ENCODE results near the gene ADAMTS17.

The ADAMTS17 gene

DNA sequence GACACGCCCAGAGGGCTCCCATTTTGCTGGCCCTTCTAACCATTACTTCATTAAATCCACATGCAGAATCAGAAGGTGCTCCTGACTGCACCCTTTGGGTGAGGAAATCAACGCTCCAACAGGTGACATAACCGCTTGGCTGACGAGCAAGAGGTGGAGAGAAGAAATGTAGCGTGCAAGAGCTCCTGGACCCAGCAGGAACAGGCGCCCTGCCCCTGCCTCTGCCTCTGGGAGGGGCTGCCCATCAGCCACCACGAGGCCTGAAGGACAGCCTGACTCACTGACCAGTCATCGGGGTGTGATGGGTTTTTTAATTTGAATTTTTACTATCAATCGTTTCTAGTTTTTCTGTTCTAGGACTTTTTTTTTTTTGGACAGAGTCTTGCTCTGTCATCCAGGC lies 218.2 kb downstream of the ADAMTS17 start:
- no peak for DNase-seq

DNA sequence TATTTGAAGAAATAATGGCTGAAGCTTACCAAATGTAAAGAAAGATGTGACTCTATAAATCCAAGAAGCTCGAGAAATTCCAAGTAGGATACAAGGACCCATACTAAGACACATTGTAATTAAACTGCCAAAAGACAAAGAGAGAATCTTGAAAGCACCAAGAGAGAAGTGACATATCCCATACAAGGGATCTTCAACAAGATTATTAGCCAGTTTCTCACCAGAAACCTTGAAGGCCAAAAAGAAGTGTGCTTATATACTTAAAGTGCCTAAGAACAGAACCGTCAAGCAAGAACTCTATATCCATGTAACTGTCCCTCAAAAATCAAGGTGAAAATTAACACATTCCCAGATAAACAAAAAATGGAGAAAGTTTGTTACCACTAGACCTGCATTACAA lies 220.5 kb downstream of the ADAMTS17 start:
- no peak for DNase-seq

DNA sequence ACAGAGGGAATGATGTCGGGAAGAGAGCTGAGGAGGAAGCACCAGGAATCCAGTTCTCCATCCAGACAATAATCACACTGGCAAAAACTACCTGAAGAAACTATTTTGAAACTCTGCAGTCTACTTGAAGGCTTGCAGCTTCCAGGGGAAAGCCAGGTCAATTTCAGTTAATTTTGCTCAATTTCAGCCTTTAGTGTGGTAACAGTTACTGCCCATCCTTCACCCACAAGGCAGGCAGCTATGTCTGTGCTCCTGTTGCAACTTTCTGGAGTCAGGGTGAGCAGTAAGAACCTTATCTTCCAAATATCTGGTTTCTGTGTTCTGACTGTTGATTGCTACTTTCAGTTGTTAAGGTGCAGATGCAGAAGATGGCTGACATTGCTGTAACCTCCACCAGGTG lies 221.7 kb downstream of the ADAMTS17 start:
- DNase-seq = no peak

DNA sequence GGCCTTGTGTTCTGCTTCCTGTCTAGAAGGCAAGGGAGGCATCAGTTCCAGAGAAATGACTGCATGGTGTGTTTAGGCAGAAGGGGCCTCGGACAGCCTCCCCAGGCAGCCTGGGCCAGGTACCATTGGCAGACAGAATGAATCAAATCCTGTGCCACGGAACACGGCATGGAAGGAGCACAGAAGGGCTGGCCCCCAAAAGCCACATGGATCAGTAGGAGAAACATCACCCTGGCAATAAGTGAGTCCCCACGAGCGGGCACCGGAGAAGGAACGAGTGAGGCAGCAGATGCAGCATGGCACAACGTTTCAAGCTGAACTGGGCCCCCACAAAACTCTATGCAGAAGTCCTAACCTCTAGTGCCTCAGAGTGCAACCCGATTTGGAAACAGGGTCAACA lies 223.2 kb downstream of the ADAMTS17 start:
- no peak for DNase-seq

DNA sequence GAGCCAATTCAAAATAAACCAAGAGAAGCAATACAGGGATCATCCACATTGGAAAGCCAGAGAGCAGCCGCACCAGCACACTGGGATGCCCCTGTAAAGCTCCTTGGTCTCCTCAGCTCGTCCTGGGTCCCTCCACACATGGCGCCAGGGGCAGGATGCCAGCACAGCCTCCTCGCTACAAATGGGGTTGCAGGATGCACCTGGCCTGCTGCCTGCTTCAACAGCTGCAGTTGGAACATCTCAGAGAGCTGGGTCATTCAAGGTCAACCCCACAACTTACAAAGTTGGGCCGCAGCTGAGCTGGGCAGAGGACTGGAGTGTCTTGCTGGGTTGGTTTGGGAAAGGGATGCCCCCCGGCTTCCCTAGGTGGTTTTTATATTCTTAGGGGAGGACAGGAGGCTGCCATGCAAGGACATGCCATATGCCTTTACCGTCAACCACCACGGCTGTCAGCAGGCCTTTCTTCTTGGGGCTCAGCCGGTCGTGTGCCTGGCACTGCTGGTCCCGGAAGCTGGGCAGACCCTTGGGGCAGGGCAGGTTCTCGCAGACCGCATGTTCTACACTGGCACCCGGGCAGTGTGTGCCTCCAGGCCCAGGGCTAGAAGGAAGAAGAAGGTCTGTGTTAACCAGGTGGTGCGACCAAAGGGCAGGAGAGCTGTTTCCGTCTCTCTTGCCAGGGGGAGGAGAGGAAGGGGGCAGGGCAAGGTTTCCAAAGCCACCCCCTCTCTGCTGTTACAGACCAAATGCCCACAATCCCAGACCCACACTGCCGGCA lies 225.2 kb downstream of the ADAMTS17 start:
- DNase-seq = no peak

DNA sequence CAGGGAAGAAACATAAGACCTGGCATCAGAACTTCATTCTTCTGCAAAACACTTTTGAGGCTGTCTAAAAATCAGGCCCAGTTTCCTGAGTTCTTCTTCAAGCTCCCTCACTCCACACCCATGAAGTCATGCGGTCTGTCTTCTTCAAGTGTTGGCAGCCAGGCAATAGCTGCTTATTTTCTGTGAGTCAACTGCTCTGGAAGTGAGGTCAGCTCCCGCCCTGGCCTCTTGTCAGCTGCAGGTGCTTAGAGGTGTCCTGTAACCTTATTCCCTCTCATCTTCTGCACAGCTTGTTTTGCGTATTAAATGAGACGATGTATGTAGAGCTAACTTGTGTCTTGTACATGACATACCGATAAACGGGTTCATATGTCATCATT lies 226.1 kb downstream of the ADAMTS17 start:
- DNase-seq = no peak

DNA sequence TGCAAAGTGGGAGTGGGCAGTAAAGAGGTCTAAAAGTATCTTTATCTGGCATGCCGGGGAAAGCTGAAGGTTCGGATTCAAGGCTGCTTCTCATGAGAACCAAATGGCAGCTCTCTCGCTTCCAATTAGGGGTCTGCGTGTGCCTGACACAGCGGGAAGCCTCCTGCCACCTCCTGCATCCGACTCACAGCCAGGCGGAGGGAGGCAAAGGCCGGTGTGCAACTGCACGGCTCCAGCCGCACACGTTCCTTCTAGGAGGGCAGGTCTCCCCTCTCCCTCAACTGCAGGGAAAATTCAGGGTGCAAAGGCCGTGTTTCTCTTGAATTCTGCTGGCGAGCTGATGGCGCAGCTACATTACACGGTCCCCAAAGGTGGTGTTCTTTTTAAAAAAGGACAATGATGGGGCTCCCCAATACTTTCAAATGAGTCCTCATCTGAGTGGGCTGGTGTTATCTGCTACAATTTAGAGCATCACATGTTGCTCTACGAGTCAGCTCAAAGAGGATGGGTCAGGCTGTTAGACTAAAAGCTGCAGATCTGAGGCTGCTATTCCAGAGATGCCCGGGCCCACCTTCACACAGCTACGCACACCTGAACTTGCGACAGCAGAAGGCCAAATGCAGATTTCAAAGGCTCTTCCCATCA lies 226.6 kb downstream of the ADAMTS17 start:
- no peak for DNase-seq

DNA sequence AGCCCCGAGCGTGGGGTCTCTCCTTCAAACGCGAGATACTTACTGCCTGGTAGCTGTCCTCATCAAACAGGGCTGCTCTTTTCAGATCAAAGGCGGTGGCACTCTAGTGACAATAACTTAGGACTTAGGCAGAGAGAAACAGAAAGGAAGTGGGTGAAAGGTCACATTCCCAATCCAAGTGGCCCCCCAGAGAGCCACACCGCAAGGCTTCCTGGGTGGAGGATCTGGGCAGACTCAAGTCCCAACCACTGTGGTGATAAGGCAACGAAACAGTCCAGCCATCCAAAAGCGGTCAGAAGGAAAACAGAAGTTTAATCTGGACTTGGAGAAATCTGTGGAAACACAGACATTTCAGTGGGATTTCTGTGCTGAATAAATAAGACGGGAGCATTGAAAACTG lies 227.2 kb downstream of the ADAMTS17 start:
- no peak for DNase-seq

DNA sequence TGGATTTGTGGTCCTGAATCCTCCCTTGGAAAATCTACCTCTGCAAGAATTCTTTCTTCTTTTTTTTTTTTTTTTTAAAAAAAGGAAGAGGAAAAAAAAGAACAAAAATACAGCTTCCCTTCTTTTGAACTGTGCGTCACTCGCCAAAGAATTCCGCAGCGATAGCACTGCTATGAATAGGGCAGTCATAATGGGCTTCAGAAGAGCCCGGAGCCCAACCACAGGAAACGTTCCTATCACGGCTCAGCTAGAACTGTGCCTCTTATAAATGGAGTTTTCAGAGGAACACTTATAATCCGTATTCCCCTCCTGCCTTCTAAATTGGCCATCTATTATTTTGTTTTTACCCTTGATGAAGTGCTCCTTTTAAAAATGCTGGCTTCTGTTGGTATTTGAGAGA lies 227.7 kb downstream of the ADAMTS17 start:
- no peak for DNase-seq

DNA sequence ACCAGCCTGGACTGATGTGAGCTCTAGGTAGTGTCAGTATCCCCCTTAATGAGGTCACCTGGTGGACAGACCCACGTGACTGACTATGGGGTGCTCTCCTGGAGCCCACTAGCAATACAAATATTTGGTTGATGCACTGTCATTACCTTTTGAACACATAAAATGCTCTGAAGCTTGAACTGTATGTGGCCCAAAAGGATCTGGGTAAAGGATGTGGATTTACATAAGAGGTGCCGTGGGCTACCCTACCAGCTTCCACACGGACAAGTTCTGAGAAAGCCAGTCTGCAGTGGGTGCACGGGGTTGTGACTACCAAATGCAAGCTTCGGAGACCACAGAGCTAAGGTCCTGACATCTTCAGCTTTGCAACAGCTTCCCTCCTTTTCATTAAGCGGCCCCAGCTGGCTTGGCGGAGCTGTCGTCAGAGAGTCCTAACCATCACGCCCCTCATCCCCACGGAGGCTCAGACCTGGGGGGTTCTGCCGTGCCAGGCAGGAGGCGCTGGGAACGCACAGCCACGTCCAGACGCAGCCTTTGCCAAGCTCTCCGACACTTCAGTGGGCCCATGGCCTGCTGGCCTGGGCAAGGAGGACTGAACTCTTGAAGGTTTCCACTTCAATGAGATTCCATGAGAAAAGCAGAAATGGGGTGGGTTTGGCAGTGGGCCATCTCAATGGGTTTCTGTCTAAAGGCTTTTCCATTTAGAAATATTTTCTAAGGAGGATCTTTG lies 228.3 kb downstream of the ADAMTS17 start:
- DNase-seq = no peak

DNA sequence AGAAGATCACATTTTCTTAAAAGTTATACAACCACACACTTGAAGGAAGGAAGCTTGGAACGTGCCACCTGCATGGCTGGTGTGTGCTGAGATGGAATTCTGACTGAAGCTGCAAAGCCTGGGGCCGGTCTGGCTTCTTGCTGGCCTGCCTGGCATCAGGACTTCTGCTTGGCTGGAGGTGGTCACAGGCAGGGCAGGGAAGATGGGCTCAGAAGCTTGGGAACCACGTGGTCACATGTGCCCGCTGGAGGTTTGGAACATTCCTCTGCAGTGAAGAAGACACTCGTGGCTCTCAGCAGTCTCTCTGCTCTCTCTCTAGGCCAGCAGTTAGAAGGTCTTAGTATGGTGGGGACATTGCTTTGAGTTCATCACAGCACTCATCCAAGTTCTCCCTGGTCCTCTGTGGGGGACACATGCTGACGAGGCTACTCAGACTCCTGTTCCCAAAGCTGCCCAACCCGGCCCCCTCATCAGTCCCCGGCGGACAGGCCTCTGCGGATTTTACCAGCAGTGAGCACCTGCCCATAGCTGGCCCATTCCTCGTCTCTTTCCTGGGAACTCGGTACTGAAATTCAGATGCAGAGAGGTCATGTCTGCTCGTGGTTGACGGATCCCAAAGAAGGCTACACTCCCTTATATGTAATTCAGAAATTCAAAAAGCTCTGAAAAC lies 229.0 kb downstream of the ADAMTS17 start:
- no peak for DNase-seq

DNA sequence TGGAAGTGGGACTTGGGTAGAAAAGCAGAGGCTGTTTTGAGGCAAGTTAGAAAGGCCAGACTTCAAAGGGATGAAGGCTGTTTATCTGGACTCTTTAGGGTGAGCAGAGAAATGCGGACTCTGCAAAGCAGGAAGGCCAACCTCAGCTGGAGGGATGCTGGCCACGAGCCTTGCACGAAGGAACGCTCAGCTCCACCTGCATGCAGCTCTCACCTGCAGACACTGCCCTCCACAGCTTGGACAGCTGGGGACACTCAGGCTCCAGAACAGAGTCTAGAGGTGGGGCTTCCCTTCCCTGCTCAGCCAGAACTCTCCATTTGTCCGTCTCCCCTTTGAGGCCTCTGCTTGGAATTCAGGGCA lies 229.7 kb downstream of the ADAMTS17 start:
- no peak for DNase-seq

DNA sequence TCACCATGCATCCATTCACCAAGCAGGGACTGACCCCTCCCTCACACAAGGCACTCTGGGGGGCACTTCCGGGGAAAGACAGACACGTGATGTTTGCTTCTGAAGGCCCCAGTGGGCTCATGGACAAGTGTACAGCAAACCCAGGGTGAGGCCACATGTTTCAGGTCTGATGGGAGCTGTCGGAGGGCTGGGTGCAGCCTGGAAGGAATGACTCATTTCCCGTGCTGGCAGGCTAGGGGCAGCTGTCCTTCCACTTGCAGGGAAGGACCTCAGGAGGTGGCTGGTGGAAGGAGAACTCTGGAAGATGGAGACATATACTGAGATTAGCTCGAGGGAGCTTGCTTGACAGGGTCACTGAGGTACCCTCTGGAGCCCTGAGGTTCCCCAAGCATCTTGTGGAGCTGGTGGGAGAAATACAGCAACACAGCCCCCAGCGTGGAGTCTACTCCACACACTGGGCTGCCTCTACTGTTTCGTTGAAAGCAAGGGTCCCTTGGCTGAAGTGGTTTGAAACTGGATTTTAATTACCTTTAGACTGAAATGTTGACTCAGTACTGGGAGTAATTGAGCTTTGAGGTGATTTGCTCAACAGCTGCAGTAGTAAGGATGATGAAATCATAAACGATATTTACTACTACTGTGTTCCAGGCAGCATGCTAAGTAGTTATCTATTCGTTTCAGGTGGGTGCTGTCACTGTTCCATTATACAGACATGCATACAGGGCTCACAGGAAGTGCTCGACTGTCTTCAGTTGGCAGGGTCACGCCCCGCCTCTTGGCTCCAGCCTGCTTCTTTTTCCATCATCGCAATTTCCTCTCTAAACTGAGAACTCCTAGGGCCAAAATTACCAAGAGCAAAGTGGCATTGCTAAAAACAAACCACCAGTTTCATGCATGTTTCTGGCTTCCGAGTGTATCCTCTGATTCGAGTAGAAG lies 230.4 kb downstream of the ADAMTS17 start:
- DNase-seq = no peak

DNA sequence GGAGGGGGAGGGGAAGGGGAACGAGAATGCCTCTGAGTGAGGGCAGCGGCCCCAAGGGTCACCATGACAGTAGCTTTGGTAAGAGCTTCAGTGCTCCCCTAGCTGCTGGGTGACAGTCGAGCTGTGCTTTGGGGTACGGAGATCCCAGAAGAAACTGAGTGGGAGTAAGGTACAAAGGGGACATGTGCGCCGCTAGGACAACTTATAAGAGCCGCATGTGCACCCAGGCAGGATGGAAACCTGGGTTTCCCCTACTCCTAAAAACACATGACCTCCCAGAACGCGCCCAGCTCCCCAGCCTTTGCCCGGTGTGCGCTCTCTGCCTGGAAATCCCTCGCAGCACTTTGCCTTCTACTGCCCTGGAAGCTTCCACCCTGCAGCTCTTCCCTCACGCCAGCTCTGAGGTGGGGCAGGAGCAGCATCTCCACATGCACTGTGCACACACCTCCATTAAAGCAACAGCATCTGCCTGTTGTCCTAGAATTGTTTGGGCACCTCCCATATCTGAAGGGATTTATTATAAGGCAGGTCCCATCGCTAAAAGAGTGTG lies 232.2 kb downstream of the ADAMTS17 start:
- no peak for DNase-seq

DNA sequence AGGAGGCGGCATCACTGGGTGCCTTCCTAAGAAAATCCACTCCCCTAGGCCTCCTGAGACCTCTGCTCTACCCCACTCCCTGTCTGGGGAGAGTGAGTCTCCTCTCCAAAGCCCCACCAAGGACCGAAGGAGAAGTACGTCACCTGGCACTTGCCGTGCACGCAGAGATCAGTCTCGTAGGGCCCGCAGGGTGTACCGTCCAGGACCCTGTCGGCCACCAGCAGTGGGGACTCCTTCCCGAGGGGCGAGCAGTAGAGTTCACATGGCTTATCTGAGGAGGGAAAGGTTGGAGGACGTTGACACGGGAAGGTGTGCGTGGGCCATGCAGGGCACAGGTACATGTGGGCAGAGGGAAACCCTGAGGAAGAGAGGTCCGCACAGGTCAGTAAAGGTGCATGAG lies 232.9 kb downstream of the ADAMTS17 start:
- no peak for DNase-seq

DNA sequence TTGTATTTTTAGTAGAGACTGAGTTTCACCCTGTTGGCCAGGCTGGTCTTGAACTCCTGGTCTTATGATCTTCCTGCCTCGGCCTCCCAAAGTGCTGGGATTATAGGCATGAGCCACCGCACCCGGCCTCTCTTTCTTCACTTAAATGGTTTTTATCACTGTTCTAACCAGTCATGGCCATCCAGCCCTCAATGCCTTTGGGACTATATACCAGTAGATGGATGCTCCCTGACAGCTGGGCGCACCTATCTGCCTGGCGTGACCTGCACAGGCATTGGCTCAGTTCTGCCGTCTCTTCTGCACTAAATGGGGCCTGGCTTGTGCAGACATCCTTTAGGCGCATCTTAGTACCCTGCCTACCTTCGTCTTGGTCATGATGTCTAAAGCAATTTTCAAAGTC lies 233.4 kb downstream of the ADAMTS17 start:
- no peak for DNase-seq

DNA sequence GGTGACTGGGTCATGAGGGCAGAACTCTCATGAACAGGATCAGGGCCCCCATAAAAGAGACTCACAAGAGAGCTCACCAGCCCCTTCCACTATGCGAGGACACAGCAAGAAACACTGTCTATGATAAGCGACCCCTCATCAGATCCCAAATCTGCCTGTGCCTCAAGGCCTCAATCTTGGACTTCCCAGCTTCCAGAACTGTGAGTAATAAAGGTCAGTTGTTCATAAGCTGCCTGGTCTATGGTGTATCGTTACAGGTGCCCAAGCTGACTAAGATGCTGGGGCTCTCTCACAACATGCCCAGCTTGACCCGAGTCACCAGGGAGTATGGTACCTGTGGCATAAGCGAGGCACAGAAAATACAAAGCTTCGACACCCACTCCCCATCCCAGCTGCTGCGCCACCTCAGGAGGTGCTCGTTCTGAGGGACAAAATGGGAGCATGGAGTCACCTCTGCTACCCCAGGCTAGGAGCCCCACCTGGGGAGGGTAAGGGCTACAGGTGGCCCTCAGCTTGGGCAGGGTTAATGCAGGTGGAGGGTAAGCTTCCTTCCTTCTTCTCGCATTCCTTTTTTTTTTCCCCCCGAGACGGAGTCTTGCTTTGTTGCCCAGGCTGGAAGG lies 234.1 kb downstream of the ADAMTS17 start:
- no peak for DNase-seq

DNA sequence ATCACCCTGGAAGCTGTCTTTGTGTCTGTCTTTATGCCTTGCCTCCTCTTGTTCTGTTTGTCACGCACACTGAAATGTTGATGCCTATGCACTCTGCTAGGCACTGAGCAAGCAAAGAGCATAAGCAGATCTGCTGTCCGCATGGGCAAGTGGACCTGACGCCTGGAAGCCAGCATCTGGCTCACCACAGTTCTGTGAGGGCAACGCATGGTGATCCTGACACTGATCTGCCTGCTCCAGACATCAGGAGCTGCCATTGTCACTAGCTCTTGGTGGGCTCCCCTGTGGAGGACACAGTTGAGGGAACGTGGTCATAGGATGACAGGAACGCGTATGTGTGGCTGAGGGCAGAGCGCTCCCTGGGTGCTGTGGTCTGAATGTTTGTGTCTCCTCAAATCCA lies 234.6 kb downstream of the ADAMTS17 start:
- DNase-seq = no peak

DNA sequence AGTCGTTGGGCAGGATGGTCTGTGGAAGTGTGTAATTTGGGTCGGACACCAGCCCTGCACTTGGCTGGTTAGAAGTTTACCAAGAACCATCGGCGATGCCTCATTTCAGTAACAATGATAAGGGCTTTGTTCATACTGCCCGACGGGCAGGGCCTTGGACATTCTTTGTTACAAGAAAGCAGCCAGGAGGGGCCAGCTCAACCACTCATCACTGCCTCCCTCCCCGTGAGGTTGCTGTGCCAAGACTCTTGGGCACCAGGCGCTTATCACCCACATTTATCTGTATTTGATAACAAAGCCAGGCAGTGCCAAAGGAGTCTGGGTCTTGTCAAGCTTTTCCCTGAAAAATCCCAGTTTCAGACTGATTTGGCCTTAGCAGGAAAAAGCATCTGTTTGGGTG lies 235.0 kb downstream of the ADAMTS17 start:
- no peak for DNase-seq

DNA sequence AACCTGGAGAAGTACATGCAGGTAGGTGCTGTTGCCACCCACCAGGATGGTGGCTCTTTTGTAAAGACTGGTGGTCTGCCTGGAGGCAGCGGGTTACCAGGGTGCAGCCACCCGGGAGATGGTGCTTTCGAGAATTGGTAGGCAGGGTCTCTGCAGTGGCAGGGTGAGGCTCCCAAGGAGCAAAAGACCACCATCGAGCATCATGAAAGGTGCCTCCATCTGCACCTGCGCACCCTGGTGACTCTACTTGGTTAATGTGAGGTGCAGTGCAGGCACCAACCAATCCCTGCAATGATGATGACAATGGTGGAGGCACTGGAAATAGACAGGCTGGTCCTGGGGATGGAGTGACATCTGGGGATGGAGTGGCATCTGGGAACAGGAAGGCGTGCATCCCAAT lies 236.7 kb downstream of the ADAMTS17 start:
- DNase-seq = no peak

DNA sequence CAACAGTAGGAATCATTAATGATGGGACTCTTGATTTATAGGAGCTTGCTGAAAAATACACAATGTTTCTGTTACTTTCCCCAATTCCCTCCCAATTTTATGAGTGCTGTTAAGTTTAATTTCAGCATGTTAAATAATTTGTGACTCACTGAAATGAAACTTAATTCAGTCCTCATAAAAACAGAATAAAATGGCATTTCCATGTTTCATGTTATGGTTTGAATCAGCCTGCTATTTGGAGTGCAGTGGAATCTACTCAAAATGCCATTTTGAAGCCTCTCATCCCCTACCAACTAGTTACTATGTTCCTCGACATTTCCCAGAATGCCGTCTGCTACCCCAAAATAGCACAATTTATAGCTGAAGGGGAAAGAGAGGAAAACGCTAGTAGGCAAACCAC lies 237.5 kb downstream of the ADAMTS17 start:
- DNase-seq = no peak

DNA sequence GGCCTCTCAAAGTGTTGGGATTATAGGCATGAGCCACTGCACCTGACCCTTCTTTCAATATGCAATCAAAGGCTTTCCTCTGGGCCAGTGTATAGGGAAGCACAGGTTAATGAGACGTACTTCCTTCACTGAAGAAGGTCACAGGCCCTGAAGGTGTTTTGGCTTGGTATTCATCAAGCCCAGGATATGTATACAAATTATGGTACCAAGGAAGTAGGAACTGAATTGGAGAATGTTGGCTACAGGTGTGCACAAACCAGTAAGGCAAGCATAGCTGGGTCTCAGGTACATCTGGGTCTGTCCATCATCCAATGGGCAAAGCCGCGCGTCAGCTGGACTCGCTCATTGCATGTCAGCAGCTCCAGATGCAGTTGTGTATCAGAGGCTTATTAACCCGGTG lies 237.9 kb downstream of the ADAMTS17 start:
- no peak for DNase-seq

Data from CD4-positive, alpha-beta T cell treated with Interferon gamma for 1 hour (primary cell).